Stimulated activated naive CD8-positive, alpha-beta T cell treated with anti-CD3 and anti-CD28 coated beads, Interleukin-15, amount 100 ng/mL, for 72 hours (primary cell): ENCODE data around the gene FBXO34.
A peak's percentile ranks its signal among the peaks of the same experiment; 100 is the strongest.
"Not testable (repeated sequence)": the region's sequence is repeated elsewhere in the genome, so short reads cannot be mapped to it uniquely, and the experiment has no call there.

Source experiments
- ATAC-seq: fragments of 150-1000 bp; cut with Tn5 transposase; 2 replicates; pipeline ENCODE4 v1.10.0; 2021; ENCODE audit warnings: mild to moderate bottlenecking, moderate library complexity
- DNase-seq, 2 donors: peaks; one replicate each; pipeline ENCODE4 v3.0.0; 2021 to 2022
- H3K27ac Mint-ChIP-seq, 2 donors: one replicate each; pipeline ENCODE4 v1.8.0; 2022; ENCODE audit warnings: mild to moderate bottlenecking in 2 of 2, mixed read lengths in 2 of 2, moderate library complexity in 2 of 2
- H3K27me3 Mint-ChIP-seq: one replicate; pipeline ENCODE4 v1.8.0; 2022; ENCODE audit warnings: mixed read lengths
- H3K4me1 Mint-ChIP-seq: one replicate; pipeline ENCODE4 v1.8.0; 2022; ENCODE audit warnings: mild to moderate bottlenecking, mixed read lengths
- H3K4me3 Mint-ChIP-seq, 2 donors: one replicate each; pipeline ENCODE4 v1.8.0; 2022; ENCODE audit warnings: mild to moderate bottlenecking in 2 of 2, mixed read lengths in 2 of 2, moderate library complexity in 1 of 2
- H3K9me3 Mint-ChIP-seq, 2 donors: one replicate each; pipeline ENCODE4 v1.8.0; 2022; ENCODE audit warnings: mixed read lengths in 2 of 2

FBXO34 gene

GRCh38 chr14:55291480-55292081 lies 20.4 kb downstream of the FBXO34 start:
- H3K9me3 Mint-ChIP-seq, result no peaks in the 10 kb centered on the region
- no peak for DNase-seq
- ATAC-seq, result no peak
- H3K4me1 Mint-ChIP-seq, result peaks cover 36% of the 10 kb centered on the region
- H3K4me3 Mint-ChIP-seq, result no peak overlapping the region
- H3K27ac Mint-ChIP-seq, result no peak overlapping the region
- H3K27me3 Mint-ChIP-seq, result no peaks in the 10 kb centered on the region

DNA sequence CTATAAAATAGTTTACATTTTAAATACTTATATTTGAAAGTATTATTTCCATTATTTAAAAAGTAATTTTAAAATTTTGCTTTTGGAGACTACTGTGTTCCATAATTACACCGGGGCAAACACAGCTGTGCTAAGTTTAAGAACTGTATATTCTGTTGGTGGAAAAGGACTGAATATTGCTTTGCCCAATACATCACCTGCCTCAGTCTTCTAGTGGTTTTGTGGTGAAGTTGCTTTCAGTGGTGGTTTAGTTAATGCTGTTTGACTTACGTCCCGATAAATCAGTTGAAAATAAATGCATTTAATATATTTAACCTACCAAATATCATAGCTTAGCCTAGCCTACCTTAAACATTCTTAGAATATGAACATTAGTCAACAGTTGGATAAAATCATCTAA lies 23.4 kb downstream of the FBXO34 start:
- peaks cover 35% of the 10 kb centered on the region for H3K4me1 Mint-ChIP-seq
- peak; percentile 60 for ATAC-seq
- H3K9me3 Mint-ChIP-seq, result no peaks in the 10 kb centered on the region
- H3K27me3 Mint-ChIP-seq, result no peaks in the 10 kb centered on the region
- no peak overlapping the region for H3K4me3 Mint-ChIP-seq
- no peak for DNase-seq
- H3K27ac Mint-ChIP-seq, result no peak overlapping the region

DNA sequence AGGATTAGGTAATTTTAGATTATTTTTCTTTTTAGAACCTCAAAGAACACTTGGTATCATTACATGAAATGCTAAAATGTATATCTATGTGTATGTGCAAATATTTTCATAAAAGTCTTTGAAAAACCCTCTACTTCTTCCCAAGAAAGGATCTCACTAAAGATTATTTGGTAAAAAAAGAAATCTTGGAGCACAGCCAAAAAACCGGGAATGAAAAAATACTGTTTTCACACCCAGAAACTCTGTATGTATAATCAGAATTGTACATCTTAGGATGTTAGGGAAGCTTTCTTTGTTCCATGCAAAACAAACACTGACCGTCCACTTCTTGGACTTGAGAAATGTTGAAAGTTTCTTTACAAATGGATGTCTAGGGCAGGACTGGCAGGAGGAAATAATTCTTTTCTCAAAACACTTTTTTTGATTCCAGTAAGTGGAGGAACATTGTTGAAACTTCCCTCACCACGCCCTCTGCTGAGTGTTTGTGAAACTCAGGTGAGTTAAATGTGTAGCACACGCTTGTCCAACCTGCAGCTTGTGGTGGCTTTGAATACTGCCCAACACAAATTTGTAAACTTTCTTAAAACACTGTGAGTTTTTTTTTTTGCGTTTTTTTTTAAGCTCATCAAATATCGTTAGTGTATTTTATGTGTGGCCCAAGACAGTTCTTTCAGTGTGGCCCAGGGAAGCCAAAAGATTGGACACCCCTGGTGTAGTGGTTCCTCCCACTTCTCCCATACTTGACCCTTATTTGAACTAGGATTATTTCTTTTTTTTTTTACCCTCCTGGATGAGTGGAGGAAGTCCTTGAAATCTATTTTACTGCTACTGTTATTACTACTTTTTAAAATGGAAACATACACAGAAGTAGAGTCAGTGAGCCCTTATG lies 26.6 kb downstream of the FBXO34 start:
- H3K4me1 Mint-ChIP-seq, result peaks cover 56% of the 10 kb centered on the region
- H3K9me3 Mint-ChIP-seq, result no peaks in the 10 kb centered on the region
- H3K27me3 Mint-ChIP-seq, result no peaks in the 10 kb centered on the region
- peak overlapping the region in 1 of 2 donors; percentile 29 for H3K4me3 Mint-ChIP-seq
- ATAC-seq (peak; percentile 57), DNase-seq (peak in 1 of 2 donors; percentile 17)
- no peak overlapping the region for H3K27ac Mint-ChIP-seq

DNA sequence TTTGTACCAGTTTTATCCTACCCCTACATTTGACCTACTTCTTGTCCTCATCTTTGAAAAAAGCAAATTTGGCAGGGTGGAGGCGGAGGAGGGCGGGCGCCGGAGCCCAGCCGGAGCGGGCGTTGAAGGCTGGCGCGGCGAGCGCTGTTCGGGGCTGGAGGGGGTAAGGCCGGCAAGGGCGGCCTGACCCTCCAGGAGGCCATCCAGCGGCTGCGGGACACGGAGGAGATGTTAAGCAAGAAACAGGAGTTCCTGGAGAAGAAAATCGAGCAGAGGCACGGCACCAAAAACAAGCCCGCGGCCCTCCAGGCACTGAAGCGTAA lies 27.2 kb downstream of the FBXO34 start:
- no peaks in the 10 kb centered on the region for H3K27me3 Mint-ChIP-seq
- no peaks in the 10 kb centered on the region for H3K9me3 Mint-ChIP-seq
- H3K4me1 Mint-ChIP-seq, result peaks cover 56% of the 10 kb centered on the region
- no peak for ATAC-seq
- H3K4me3 Mint-ChIP-seq, result no peak overlapping the region
- no peak for DNase-seq
- no peak overlapping the region for H3K27ac Mint-ChIP-seq

DNA sequence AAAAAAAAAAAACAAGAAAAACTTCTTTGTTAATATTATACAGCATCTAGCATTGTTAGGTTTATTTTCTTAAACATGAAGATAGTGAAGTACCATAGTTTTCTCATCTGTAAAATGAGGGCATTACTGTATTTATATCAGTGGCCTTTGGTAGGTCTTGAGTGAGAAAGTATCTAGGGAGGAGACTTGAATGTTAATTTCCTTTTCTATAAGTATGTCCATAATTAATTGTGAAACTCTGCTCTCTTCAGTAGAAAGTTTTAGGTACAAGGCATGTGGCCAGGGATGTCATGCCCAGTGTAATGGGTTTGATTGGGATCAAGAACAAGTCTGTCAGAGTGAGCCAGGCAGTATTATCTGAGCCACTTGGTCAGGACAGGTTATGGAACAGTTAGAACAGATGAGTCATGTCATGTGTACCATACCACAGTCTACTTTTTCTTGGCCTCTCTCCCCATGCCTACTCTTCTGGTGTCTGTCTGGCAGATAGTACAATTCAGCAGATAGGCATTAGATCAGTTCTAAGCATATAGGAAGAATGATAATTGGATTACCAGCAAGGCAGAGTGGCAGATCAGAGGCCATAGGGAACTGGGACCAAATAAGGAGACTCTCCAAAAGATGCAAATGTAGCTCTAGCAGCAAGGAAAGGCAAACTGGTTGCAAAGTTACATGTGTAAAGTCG lies 30.4 kb downstream of the FBXO34 start:
- H3K27ac Mint-ChIP-seq, result no peak overlapping the region
- DNase-seq (no peak), ATAC-seq (peak; percentile 95)
- H3K9me3 Mint-ChIP-seq, result no peaks in the 10 kb centered on the region
- H3K4me3 Mint-ChIP-seq, result no peak overlapping the region
- H3K27me3 Mint-ChIP-seq, result no peaks in the 10 kb centered on the region
- H3K4me1 Mint-ChIP-seq, result peaks cover 46% of the 10 kb centered on the region

- no peak for DNase-seq
- peaks cover 46% of the 10 kb centered on the region for H3K4me1 Mint-ChIP-seq
Observed at GRCh38 chr14:55302367-55303124, 31.3 kb downstream of the FBXO34 start.

GRCh38 chr14:55303125-55303499 lies 31.9 kb downstream of the FBXO34 start:
- DNase-seq (no peak), ATAC-seq (no peak)
- H3K9me3 Mint-ChIP-seq, result no peaks in the 10 kb centered on the region
- H3K27ac Mint-ChIP-seq, result peak overlapping the region in 1 of 2 donors; percentile 44
- peak overlapping the region in 1 of 2 donors; percentile 4 for H3K4me3 Mint-ChIP-seq
- H3K27me3 Mint-ChIP-seq, result no peaks in the 10 kb centered on the region
- H3K4me1 Mint-ChIP-seq, result peaks cover 41% of the 10 kb centered on the region

More at GRCh38 chr14:55302367-55303124, 31.3 kb downstream of the FBXO34 start:
- no peaks in the 10 kb centered on the region for H3K9me3 Mint-ChIP-seq
- peak overlapping the region in 1 of 2 donors; percentile 4 for H3K4me3 Mint-ChIP-seq
- peak overlapping the region; percentile 44 to 56 for H3K27ac Mint-ChIP-seq
- no peak for ATAC-seq
- no peaks in the 10 kb centered on the region for H3K27me3 Mint-ChIP-seq

- Mint-ChIP-seq H3K4me3 (no peak overlapping the region), H3K27me3 (no peaks in the 10 kb centered on the region), H3K4me1 (peaks cover 35% of the 10 kb centered on the region), H3K9me3 (no peaks in the 10 kb centered on the region), H3K27ac (peak overlapping the region in 1 of 2 donors; percentile 68)
- ATAC-seq (no peak), DNase-seq (no peak)
Observed at GRCh38 chr14:55303691-55304145, 32.5 kb downstream of the FBXO34 start.

DNA sequence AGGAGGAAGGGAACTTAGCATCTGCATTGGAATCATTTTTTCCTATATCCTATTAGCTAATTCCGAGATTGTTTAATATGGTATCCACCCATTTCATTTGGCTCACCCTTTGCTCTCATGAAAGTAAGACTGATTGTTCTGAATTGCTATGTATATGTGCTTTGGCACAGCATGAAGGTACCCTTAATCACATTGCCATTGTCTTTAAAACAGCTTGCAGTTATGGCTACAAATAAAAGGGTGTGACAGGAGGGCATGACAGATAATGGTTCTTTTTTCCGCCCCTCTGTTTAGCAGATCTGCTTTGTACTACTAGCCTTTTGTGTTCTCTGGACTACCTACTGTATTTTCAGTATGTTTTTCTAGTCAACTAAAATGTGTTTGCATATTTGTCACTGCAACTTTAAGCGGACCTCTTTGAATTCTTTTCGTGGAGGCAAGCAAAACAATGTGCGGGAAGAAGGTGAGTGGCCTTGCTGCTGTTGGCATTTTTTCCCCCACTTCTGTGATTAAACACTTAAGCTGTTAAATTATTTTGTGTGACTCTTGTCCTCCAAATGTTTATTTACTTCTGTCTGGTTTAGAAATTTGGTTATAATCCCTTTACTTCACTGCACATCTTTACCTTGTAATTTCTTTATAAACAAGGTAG lies 35.8 kb downstream of the FBXO34 start:
- no peaks in the 10 kb centered on the region for H3K27me3 Mint-ChIP-seq
- ATAC-seq, result no peak
- no peak overlapping the region for H3K4me3 Mint-ChIP-seq
- H3K4me1 Mint-ChIP-seq, result peaks cover 20% of the 10 kb centered on the region
- H3K27ac Mint-ChIP-seq, result no peak overlapping the region
- H3K9me3 Mint-ChIP-seq, result peaks cover 16 to 21% of the 10 kb centered on the region in 2 donors
- DNase-seq, result no peak

- ATAC-seq (no peak), DNase-seq (no peak)
- Mint-ChIP-seq H3K4me1 (peaks cover 6% of the 10 kb centered on the region), H3K4me3 (no peak overlapping the region), H3K27ac (no peak overlapping the region), H3K27me3 (no peaks in the 10 kb centered on the region), H3K9me3 (peaks cover 24 to 31% of the 10 kb centered on the region in 2 donors)
Observed at GRCh38 chr14:55309154-55309553, 37.9 kb downstream of the FBXO34 start.

- peaks cover 27 to 36% of the 10 kb centered on the region in 2 donors for H3K9me3 Mint-ChIP-seq
- peaks cover 6% of the 10 kb centered on the region for H3K4me1 Mint-ChIP-seq
- H3K4me3 Mint-ChIP-seq, result no peak overlapping the region
- H3K27me3 Mint-ChIP-seq, result no peaks in the 10 kb centered on the region
- no peak for DNase-seq
- no peak for ATAC-seq
- H3K27ac Mint-ChIP-seq, result no peak overlapping the region
Observed at GRCh38 chr14:55309761-55310365, 38.6 kb downstream of the FBXO34 start.

DNA sequence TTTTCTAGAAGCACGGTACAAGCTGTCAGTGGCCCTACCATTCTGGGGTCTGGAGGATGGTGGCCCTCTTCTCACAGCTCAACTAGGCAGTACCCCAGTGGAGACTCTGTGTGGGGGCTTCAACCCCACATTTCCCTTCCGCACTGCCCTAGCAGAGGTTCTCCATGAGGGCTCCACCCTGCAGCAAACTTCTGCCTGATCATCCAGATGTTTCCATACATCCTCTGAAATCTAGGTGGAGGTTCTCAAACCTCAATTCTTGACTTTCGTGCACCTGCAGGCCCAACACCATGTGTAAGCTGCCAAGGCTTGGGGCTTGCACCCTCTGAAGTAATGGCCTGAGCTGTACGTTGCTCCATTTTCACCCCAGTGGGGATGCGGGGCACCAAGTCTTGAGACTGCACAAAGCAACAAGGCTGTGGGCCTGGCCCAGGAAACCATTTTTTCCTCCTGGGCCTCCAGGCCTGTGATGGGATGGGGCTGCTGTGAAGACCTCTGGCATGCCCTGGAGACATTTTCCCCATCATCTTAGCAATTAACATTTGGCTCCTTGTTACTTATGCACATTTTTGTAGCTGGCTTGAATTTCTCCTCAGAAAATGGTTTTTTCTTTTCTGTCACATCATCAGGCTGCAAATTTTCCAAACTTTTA lies 41.3 kb downstream of the FBXO34 start:
- not testable (repeated sequence) for H3K27me3 Mint-ChIP-seq

GRCh38 chr14:55313480-55313879 lies 42.3 kb downstream of the FBXO34 start:
- no peak overlapping the region for H3K27ac Mint-ChIP-seq

More for the DNA sequence above, 41.3 kb downstream of the FBXO34 start:
- Mint-ChIP-seq H3K9me3 (peaks cover 37 to 44% of the 10 kb centered on the region in 2 donors), H3K27ac (peak overlapping the region in 1 of 2 donors; percentile 59)
- H3K4me1 Mint-ChIP-seq, H3K4me3 Mint-ChIP-seq, ATAC-seq, DNase-seq: not testable (repeated sequence)

GRCh38 chr14:55314449-55314848 lies 43.2 kb downstream of the FBXO34 start:
- Mint-ChIP-seq H3K27ac (no peak overlapping the region), H3K27me3 (no peaks in the 10 kb centered on the region), H3K4me3 (no peak overlapping the region), H3K4me1 (peaks cover 6% of the 10 kb centered on the region), H3K9me3 (peaks cover 37 to 44% of the 10 kb centered on the region in 2 donors)
- DNase-seq, result no peak
- no peak for ATAC-seq

More at GRCh38 chr14:55313480-55313879, 42.3 kb downstream of the FBXO34 start:
- Mint-ChIP-seq H3K4me1 (peaks cover 6% of the 10 kb centered on the region), H3K9me3 (peaks cover 37 to 44% of the 10 kb centered on the region in 2 donors), H3K4me3 (no peak overlapping the region), H3K27me3 (no peaks in the 10 kb centered on the region)
- ATAC-seq (peak; percentile 39), DNase-seq (no peak)
